ENCODE results near the gene PEX11B.

The PEX11B gene

DNA sequence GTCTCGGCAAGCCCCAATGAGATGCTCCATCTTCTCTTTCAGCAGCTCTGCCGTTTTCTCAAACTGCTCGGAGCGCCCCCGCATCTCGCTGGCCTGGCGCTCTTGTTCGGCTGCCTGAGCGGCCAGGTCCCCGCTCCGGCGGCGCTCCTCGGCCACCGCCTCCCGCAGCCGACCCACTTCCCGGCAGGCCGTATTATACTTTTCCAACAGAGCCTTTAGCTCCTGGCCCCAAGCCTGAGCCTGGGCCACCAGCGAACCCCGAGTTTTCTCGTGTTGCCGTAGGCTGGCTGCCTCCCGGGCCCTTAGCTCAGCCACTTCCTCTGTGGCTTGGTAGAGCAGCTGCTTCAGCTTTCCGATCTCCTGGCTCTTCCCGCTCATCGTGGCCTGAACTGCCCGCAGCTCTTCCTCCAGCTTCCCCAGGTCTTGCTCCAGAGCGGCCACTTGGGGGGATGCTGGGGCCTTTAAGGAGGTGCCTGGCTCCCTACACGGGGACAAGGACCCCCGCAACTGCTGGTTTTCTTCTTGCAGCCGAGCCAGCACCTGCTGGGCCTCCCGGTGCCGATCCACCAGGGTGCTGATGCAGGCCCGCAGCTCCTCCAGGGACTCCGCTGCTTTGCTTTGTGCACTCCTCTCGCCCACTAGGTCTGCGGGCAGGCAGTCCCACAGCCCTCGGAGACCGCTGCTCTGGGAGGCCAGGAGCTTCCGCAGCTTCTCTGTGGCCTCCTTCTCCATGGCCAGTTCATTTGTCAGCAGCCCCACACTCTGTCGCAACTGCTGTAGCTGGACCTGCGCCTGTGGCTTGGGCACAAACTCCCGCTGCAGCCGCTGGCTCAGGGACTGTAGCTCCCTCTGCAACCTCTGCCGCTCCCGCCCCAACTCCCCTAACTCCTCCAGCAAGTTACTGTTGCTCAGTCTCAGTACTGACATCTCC is 46.3 kb downstream of the PEX11B start:
- no peak for DNase-seq (ENCODE audit: low read depth in 2 of 2)

GRCh38 chr1:145868232-145868631 is 50.3 kb downstream of the PEX11B start:
- DNase-seq (ENCODE audit: low read depth in 2 of 2), result no peak

DNA sequence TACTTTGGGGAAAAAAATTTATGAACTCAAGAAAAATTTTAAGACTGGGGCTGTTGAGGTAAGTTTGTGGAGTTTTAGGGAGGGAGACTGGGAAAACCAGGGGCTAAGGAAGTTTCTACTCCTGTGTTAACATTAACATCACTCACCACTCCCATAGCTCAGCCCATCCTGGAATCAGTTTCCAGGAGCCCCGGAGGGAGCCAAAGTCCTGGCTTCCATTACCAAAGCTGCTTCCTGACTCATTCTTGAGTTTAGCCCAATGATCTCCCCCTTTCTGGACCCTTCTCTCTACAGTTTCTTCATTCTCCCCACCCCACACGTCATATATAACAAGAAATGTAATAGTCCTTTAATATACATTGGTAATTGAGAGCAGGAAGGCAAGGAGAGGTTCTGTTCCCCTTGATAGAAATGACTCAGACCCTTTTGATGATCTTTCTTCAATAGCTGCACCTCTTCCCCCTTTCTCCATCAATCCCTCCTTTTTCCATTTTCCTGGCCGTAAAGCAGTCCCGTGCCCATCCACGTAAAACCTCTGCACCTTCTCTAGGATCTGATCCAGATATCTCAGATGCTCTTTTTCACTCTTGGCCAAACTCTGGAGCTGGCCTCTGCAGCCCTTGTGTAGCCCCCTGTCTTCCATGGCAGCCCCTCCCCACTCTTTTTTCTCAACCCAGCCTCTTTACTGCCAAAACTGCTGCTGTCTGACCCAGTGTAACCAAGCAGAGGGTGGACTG is 55.1 kb downstream of the PEX11B start:
- DNase-seq (ENCODE audit: low read depth in 2 of 2), result no peak

Data from fibroblast of skin of left biceps (primary cell).